Measurements from ENCODE around the gene TTC7B.
"Not testable (repeated sequence)": the region's sequence is repeated elsewhere in the genome, so short reads cannot be mapped to it uniquely, and the experiment has no call there.

The TTC7B gene

GRCh38 chr14:90536092-90536491 is 280.1 kb downstream of the TTC7B start:
- no peak for DNase-seq

GRCh38 chr14:90535556-90536090 is 280.6 kb downstream of the TTC7B start:
- DNase-seq: no peak

GRCh38 chr14:90534838-90535555 is 281.2 kb downstream of the TTC7B start:
- DNase-seq: no peak

GRCh38 chr14:90534091-90534837 is 282.0 kb downstream of the TTC7B start:
- DNase-seq: no peak

- no peak for DNase-seq
Measured at GRCh38 chr14:90533591-90534021, 282.6 kb downstream of the TTC7B start.

- no peak for DNase-seq
Measured at GRCh38 chr14:90532826-90533525, 283.3 kb downstream of the TTC7B start.

GRCh38 chr14:90531497-90531896 is 284.7 kb downstream of the TTC7B start:
- no peak for DNase-seq

GRCh38 chr14:90530523-90530922 is 285.7 kb downstream of the TTC7B start:
- no peak for DNase-seq

GRCh38 chr14:90527978-90528377 is 288.3 kb downstream of the TTC7B start:
- DNase-seq: no peak

- not testable (repeated sequence) for DNase-seq
Measured at GRCh38 chr14:90526536-90526935, 289.7 kb downstream of the TTC7B start.

GRCh38 chr14:90525353-90526028 is 290.7 kb downstream of the TTC7B start:
- DNase-seq: not testable (repeated sequence)

- no peak for DNase-seq
Measured at GRCh38 chr14:90523961-90524875, 292.0 kb downstream of the TTC7B start.

- no peak for DNase-seq
Measured at GRCh38 chr14:90523544-90523943, 292.7 kb downstream of the TTC7B start.

GRCh38 chr14:90522571-90523191 is 293.5 kb downstream of the TTC7B start:
- peak; percentile 88 for DNase-seq

- no peak for DNase-seq
Measured at GRCh38 chr14:90521930-90522483, 294.2 kb downstream of the TTC7B start.

- DNase-seq: no peak
Measured at GRCh38 chr14:90521084-90521929, 294.9 kb downstream of the TTC7B start.

- no peak for DNase-seq
Measured at GRCh38 chr14:90520326-90520725, 295.9 kb downstream of the TTC7B start.

GRCh38 chr14:90519262-90519920 is 296.8 kb downstream of the TTC7B start:
- no peak for DNase-seq

- no peak for DNase-seq
Measured at GRCh38 chr14:90518941-90519256, 297.3 kb downstream of the TTC7B start.
